IMR-90 (cell line): ENCODE measurements around the gene PNMA5.

Experiments
- POLR2A ChIP-seq: IDR thresholded peaks from 2 replicates; pipeline ENCODE4 v1.6.1; 2012; ENCODE audit warnings: mild to moderate bottlenecking, low read depth, low read length
- RCOR1 ChIP-seq: IDR thresholded peaks from 2 replicates; pipeline ENCODE4 v1.6.1; 2012; ENCODE audit warnings: mild to moderate bottlenecking, low read length, improper control_type of control experiment; ENCODE audit not compliant: insufficient replicate concordance

GRCh38 chrX:152958047-152958446 is 35.9 kb downstream of the PNMA5 start:
- no peak for TF ChIP-seq POLR2A
- TF ChIP-seq RCOR1 = no peak
